ENCODE data around the gene SLC16A7.
A peak's percentile ranks its signal among the peaks of the same experiment; 100 is the strongest.

SLC16A7 gene

DNA sequence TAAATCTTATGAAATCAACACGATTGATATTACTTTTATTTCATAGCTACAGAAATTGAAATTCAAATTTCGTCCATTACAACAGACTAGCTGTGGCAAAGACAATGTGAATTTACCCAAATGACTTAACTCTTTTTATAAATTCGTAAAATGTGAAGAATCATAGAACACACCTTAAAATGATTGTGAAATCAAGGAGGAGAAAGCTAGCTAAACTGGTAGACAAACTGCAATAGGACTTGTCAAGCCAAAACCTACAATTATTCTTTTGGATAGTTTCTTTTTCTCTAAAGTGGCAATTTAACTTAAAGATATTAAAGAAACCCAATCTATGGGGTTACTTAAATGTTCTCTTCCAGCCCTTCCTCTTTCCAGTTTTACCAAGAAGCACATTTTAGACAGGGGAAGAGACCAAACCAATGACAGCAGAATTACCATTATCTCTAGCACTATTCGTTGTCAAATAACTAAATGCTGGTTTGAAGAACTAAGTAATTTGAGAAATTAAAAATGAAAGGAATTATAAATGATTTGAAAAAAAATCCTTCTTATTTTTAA is 807 bp upstream of the SLC16A7 start:
- H2AFZ ChIP-seq (ENCODE audit: low read length), result peak overlapping the region; percentile 76
- H3K4me2 ChIP-seq (ENCODE audit: low read length), result peak overlapping the region; percentile 100
- peak overlapping the region; percentile 84 for H3K27ac ChIP-seq (ENCODE audit: low read depth, low read length, poor library complexity, severe bottlenecking)

DNA sequence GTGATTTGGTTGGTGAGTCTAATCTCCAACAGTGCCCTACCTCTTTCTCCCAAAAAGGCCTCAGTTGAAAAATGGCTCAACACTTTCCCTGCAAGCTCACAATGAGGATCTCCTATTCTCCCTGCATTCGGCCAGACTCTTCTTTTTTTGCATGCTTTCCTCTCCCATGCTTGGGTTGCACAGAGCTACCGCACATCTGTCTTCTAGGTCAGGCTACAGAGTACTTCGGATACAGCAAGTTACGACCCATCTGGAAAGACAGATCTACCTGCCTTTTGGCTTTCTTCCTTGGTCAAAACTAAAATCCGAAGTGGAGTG is 305 bp upstream of the SLC16A7 start:
- Histone ChIP-seq H4K20me1 (ENCODE audit: insufficient read depth, low read length) (no peaks in the 10 kb centered on the region), H2AFZ (ENCODE audit: low read length) (peak overlapping the region; percentile 76), H3F3A (ENCODE audit: insufficient read depth, low read length) (no peaks in the 10 kb centered on the region), H3K4me2 (ENCODE audit: low read length) (peak overlapping the region; percentile 100), H3K27ac (ENCODE audit: low read depth, low read length, poor library complexity, severe bottlenecking) (peak overlapping the region; percentile 84), H3K9ac (ENCODE audit: low read length) (peak overlapping the region; percentile 87), H3K4me1 (ENCODE audit: insufficient read depth, low read length, severe bottlenecking) (peaks cover 23% of the 10 kb centered on the region), H3K9me2 (ENCODE audit: low read depth, low read length) (no peaks in the 10 kb centered on the region), H3K36me3 (ENCODE audit: insufficient read depth, low read length) (peaks cover 14% of the 10 kb centered on the region; the same call in 1 of the 2 replicates), H3K27me3 (ENCODE audit: insufficient read depth, low read length) (no peaks in the 10 kb centered on the region), H3K9me3 (ENCODE audit: low read length) (no peaks in the 10 kb centered on the region), H3K79me2 (ENCODE audit: insufficient read depth, low read length) (peaks cover 1% of the 10 kb centered on the region; the same call in 1 of the 2 replicates), H3K4me3 (ENCODE audit: low read depth, low read length, poor library complexity, severe bottlenecking) (peak overlapping the region; percentile 77)
- TF ChIP-seq CTCF (IDR thresholded peaks at IDR 0.05; ENCODE audit: low read length), result no peak
- no peak for TF ChIP-seq EZH2 (IDR thresholded peaks at IDR 0.05; ENCODE audit: borderline replicate concordance, low read length)

More for the DNA sequence above, 807 bp upstream of the SLC16A7 start:
- Histone ChIP-seq H3K9me2 (ENCODE audit: low read depth, low read length) (no peaks in the 10 kb centered on the region), H3K36me3 (ENCODE audit: insufficient read depth, low read length) (peaks cover 13% of the 10 kb centered on the region; the same call in 1 of the 2 replicates), H3K4me3 (ENCODE audit: low read depth, low read length, poor library complexity, severe bottlenecking) (peak overlapping the region; percentile 77), H3K4me1 (ENCODE audit: insufficient read depth, low read length, severe bottlenecking) (peaks cover 23% of the 10 kb centered on the region), H3K9me3 (ENCODE audit: low read length) (no peaks in the 10 kb centered on the region), H3K9ac (ENCODE audit: low read length) (peak overlapping the region; percentile 87), H3K27me3 (ENCODE audit: insufficient read depth, low read length) (no peaks in the 10 kb centered on the region), H3F3A (ENCODE audit: insufficient read depth, low read length) (no peaks in the 10 kb centered on the region), H3K79me2 (ENCODE audit: insufficient read depth, low read length) (no peaks in the 10 kb centered on the region; the same call in 1 of the 2 replicates), H4K20me1 (ENCODE audit: insufficient read depth, low read length) (no peaks in the 10 kb centered on the region)
- TF ChIP-seq CTCF (IDR thresholded peaks at IDR 0.05; ENCODE audit: low read length) (no peak), EZH2 (IDR thresholded peaks at IDR 0.05; ENCODE audit: borderline replicate concordance, low read length) (no peak)

DNA sequence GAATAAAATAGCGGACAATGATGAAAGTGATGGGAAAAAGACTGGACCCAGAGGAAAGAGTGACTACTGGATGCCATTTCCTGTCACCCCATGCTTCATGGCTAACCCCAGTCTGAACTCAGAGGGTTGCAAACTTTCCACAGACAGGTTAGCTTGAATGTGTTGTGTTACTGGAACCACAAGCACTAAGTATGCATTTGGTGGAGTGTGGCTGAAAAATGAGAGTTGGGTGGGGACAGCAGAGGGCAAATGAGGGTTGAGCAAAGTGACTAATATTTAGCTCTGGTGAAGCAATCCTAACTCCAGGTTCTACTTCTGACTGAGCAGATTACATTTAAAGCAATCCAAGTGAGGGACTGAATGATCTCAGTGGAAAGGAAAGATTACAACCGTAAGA is 1.6 kb downstream of the SLC16A7 start:
- Histone ChIP-seq H3K36me3 (ENCODE audit: insufficient read depth, low read length) (peaks cover 17% of the 10 kb centered on the region; the same call in 1 of the 2 replicates), H3K79me2 (ENCODE audit: insufficient read depth, low read length) (peaks cover 14% of the 10 kb centered on the region; the same call in 1 of the 2 replicates), H4K20me1 (ENCODE audit: insufficient read depth, low read length) (no peaks in the 10 kb centered on the region), H3K4me1 (ENCODE audit: insufficient read depth, low read length, severe bottlenecking) (peaks cover 23% of the 10 kb centered on the region), H2AFZ (ENCODE audit: low read length) (peak overlapping the region; percentile 43; the same call in 1 of the 2 replicates), H3K9ac (ENCODE audit: low read length) (peak overlapping the region; percentile 91), H3K27me3 (ENCODE audit: insufficient read depth, low read length) (no peaks in the 10 kb centered on the region), H3K9me2 (ENCODE audit: low read depth, low read length) (no peaks in the 10 kb centered on the region), H3K4me2 (ENCODE audit: low read length) (peak overlapping the region; percentile 100), H3K4me3 (ENCODE audit: low read depth, low read length, poor library complexity, severe bottlenecking) (peak overlapping the region; percentile 77), H3K9me3 (ENCODE audit: low read length) (no peaks in the 10 kb centered on the region), H3F3A (ENCODE audit: insufficient read depth, low read length) (no peaks in the 10 kb centered on the region), H3K27ac (ENCODE audit: low read depth, low read length, poor library complexity, severe bottlenecking) (peak overlapping the region; percentile 88)
- TF ChIP-seq EZH2 (IDR thresholded peaks at IDR 0.05; ENCODE audit: borderline replicate concordance, low read length) (no peak), CTCF (IDR thresholded peaks at IDR 0.05; ENCODE audit: low read length) (no peak)
